SU-DHL-6 (cell line): Measurements from ENCODE around the gene P3H3.

ENCODE experiments used
- CTCF ChIP-seq: fragments of 200-600 bp; sonication (generic); IDR thresholded peaks from one replicate; pipeline ENCODE4 v1.5.1; 2017; ENCODE audit warnings: antibody characterized with exemption, mild to moderate bottlenecking, low read length, moderate library complexity; ENCODE audit not compliant: insufficient read depth, poor library complexity, severe bottlenecking
- EZH2phosphoT487 ChIP-seq: fragments of 200-600 bp; sonication (generic), shearing (Covaris generic); conservative IDR thresholded peaks from 2 replicates; pipeline ENCODE4 v1.6.1; 2018; ENCODE audit warnings: mild to moderate bottlenecking, antibody characterized with exemption, low read length, moderate library complexity, mixed read lengths

GRCh38 chr12:6840330-6840729 lies 12.1 kb downstream of the P3H3 start:
- TF ChIP-seq EZH2phosphoT487 (no peak), CTCF (no peak)
